NCI-H2196 treated with DMSO at 0.1 percent for 48 hours (cell line): Measurements from ENCODE around the gene PALD1.

Experiments
- DNase-seq: peaks from one replicate; lab custom pipeline; 2025; ENCODE audit not compliant: unreplicated experiment; lab: John Stamatoyannopoulos, UW

The PALD1 gene

DNA sequence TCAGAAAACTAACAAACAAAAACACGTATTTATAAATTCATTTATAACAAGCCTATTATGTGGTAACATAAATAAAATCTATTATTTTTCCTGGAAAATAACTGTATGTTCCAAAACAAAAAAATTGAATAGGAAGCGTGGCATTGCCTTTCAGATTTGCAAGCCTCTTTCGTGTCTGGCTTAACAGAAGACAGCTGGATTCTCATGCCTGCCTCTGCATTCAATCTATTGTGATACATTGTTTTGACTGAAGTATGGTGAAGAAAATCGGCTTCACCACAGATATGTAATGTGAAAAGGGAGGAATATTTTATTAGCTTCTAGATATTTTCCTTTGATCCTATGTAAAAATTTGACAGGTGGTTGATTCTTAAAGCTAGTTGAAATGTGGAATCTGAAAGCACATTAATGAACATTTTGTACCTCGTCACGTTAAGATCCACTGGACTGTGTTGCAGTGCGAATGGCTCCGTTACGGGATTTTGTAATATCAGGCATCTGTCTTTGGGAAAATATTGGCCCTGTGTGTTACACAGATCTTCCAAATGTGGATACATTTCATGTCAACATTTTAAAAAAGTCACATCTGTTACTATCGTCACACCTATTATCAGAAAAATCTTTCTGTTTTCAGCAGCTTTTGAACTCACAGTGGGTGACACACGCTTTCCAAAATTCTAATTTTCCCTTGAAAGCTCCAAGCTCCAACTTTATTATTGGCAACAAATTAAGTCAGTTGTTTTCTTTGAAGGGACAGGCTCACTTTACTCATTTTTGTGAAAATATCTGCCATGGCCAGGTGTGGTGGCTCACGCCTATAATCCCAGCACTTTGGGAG is 26.2 kb downstream of the PALD1 start:
- DNase-seq = no peak

DNA sequence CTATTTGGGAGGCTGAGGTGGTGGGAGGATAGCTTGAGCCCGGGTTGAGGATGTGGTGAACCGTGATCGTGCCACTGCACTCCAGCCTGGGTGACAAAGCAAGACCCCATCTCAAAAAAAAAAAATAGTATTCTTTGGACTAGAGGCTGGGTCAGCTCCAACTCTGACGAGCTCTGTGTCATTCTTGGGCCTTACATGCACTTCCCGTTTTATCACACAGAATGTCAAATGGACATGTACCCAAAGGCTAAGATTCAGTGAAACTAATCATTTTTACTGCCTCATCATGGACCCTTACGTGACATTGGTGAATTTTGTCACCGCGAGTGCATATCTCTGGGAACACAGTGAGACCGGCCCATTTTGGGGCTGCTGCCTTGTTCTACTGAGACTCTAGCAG is 27.3 kb downstream of the PALD1 start:
- DNase-seq = no peak

DNA sequence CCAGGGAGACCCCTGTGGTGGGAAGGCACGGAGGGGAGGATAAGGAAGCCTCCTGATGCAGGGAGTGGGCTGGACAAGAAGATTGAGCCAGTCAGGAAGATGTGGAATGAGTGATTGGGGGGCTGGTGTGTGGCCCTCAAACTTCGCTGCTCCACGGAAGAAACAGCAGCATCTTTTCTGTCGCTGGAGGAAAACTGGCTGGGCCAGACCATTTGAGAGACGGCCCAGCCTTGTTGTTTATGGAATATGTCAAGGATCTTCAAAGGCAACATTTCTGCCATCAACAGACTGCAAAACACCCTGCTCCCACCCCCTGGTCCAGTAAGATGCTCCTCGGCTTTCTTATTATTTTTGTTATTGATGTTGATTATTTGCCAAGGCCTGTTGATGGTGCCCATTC is 29.4 kb downstream of the PALD1 start:
- DNase-seq = no peak

DNA sequence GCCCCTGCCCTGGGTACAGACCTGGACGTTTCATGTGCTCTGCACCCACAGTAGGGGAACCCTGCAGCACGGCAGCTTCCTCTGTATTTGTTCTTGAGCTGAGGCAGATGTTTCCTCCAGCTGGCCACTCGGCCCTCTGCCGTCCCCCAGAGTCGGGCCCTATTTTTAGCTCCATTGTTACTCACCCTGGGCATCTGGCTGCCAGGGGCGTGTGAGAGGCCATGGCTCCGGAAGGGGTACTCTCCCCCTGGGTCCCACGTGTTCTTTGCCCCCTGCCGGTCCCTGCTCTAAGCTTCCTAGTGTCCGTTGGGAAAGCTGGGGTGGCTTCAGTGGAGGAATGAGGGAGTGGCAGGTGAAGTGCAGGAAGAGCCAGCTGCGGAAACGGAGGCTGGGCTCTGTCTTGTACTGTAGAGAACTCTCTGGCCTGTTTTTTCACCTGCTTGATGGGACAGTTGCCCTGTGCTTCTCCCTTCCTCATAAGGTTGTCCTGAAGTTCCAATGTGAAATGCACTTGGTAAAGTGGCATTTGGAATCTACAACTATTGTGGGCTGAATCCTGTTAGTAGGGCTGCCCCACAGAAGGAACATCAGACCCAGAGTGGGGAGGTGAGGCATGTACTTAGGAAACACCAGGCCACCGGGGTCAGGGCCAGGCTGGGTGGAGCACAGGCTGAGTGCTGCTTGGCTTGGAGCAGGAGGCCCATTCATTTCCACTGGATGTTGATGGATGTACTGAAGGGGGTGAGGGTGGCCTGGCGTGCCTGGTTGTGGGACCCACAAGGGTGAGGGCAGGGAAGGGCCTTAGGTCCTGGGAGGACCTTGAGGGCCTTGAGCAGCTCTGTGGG is 30.6 kb downstream of the PALD1 start:
- DNase-seq = no peak

DNA sequence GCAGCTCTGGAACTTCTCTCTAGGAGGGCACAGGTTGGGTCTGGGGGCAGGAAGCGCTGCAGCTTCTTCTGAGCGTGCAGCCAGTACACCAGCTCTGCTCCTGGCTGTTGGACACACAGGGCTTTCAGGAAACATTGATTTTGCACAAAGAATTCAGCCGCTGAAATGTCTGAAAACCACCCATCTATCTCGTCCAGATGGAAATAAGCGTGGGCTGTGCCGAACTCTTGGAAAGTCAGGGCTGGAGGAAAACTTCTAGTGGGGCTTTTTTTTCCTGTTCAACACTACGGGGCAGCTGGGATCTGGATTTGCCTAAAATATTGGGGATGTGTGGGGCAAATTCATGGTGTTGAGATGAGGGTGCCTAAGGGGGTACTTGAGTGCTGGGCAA is 31.2 kb downstream of the PALD1 start:
- no peak for DNase-seq

DNA sequence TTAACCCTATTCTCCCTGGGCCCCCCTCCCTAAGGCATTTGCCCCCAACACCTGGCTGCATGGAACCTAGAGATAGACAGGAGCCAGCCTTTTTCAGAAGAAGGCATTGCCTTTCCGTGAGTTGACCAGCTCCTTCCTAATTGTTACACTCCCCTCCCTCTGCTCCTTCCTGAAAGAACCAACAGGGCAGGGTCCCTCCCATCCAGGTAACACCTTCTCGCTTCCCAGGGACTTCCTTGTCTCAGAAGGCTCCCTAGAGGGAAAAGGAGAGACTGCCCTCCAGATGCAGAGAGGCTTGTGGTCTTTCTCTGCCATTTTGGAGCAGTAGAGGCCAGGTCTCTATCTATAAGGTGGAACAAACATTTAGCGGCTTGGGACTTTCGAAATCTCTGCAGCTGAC is 31.9 kb downstream of the PALD1 start:
- DNase-seq = no peak

DNA sequence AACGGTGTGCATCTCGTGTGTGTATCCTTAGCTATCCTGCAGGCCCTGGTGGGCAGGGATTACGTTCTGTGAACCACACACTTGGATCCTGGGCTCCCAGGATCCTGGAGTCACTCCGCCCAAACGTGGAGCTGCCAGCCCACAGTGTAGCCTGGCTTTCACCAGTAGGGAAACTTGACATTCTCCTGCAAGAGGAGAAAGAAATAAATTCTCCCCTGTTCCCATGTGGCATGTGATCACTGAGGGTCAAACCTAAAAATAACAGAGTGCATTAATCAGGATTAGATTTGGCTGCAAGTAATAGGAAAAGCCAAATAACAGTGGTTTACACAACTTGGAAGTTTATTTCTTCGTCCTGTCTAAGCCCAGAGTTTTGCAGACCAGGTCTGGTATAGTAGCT is 32.3 kb downstream of the PALD1 start:
- DNase-seq = no peak

DNA sequence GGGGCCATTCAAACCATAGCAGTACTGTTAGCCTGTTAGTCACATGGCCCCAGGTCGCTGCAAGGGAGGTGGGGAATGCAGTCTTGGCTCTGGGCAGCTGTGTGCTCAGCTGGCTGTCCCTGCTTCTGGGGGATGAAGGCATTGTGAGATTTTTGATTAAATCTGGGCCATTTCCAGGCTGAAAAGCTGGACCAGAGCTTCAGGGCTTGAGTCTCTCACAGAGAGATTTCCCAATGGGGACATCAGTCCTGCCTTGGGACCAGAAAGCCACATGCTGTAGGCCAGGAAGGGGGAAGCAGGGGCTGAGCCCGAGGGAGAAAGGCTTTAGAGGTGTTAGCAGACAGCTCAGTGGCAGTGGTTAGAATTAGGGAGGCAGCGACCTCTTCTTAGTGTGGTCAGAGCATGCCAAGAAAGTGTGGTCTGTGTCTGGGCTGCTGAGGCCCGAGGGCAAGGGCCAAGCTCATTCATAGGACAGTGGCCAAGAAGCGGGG is 33.6 kb downstream of the PALD1 start:
- no peak for DNase-seq

DNA sequence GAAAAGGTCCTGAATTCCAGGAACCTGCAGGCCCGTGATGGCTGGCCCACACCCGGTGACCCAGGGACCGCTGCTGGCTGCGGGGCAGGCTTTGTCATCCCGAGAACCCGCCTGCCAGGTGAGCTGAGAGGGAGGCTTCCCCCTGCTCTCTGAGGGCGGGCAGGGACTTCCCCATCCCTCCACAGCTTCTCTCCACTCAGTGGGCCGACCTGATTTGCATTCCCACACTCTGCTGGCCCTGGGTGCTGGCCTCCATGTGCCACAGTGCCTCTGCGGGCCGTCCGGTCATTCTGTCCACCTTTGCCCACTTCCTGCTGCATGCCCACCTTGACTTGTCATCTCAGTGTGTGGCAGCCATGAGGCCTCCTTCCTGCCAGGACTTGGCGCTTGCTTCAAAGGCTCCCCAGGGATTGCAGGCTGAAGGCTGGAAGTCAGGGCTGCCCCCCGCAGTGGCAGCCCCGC is 35.3 kb downstream of the PALD1 start:
- DNase-seq = no peak

DNA sequence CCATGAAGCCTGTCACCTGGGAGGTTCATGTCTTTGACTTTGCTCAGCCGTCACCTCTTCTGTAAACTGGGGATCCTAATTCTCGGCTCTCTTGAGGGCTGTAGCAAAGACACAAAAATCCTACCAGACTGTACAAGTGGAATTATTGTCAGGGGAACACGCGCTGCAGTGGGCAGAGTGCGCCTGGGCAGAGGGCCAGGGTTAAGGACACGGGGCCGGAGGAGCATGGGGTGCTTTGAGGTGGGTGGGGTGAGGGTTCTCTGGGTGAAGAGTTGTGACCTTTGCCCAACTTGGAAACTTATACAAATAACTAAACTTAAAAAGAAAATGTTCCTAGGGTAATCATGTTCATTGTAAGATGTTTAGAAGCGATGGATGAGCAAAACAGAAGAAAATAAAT is 36.0 kb downstream of the PALD1 start:
- no peak for DNase-seq

DNA sequence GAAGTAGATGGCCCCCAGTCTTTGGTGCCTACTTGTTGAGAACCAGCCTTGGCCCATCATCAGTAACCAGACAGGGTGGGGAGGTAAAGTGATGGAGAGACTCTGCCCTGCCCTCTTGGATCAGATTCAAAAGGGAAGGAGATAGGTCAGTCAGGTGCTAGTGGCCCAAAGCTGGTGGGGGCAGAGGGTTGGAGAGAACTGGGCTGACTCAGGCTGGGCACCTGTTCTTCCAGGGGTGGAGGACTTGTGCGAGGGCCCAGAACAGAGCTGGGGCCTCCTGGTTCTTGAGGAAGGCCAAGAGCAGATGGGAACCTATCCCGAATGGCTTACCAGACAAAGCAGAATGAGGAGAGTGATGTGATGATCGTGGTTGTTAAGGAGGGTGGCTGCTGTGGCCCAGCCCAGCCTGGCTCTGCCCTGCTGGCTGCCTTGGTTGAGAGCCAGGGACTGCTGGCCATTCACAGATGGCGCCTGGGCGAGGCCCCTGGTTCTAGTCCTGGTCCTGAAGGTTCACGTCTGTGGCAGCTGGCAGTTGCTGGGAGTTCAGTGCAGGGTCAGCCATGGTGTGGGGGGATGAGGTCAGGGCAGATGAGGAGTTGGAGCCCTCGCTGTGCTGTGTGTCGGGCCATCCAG is 36.6 kb downstream of the PALD1 start:
- DNase-seq = no peak

DNA sequence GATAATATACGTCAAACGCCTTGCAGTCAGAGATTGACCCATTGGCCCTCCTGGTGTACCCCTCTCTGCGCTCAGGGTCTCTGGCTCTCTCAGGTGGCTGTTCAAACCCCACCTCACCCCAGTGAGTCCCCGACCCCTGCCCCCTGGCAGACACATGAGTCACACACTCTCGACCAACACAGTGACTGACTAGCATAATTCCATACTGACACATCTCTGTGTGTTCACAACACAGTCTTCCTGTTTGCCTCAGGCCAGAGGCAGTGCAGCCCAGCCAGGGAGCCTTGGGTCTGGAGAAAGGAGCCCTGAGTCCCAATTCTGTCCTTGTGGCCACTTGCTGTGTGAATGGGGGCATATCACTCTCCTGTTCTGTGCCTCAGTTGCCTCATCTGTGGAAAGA is 40.1 kb downstream of the PALD1 start:
- no peak for DNase-seq

DNA sequence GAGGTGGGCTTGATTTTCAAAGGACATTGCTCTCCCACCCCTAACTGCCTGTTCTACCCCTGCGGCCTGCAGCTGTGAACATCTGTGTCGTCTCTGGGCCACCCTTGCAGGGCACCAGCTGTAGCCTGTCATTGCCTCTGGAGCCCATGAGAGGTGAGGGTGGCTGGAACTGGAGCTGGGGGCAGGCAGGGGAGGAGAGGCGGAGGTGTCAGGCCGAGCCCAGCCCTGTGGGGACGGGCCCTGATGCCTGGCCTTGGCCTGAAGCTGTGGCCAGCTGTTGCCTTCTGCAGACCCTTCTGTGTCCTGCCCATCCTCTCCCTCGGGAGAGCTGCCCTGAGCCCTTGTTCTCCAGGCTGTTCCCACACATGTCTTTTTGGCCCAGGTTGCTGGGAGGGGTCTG is 44.5 kb downstream of the PALD1 start:
- no peak for DNase-seq

DNA sequence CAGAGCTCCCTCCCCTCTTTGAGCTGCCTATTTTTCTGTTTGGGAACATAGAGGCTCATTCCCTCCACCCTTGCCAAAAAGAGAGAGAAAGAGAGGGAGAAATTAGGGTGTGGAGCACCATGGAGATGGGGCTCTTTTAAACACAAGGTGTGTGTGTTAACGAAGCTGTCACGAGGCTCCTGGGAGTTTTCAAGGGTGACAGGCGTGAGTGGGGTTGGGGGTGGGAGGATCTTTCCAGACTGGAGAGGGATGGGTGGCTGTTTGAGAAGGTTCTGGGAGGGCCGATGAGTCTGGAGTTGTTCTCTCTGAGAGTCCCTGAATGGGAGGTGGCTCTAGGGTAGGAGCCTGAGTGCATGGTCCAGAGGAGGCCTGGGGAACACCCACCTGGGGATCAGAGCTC is 45.0 kb downstream of the PALD1 start:
- no peak for DNase-seq

DNA sequence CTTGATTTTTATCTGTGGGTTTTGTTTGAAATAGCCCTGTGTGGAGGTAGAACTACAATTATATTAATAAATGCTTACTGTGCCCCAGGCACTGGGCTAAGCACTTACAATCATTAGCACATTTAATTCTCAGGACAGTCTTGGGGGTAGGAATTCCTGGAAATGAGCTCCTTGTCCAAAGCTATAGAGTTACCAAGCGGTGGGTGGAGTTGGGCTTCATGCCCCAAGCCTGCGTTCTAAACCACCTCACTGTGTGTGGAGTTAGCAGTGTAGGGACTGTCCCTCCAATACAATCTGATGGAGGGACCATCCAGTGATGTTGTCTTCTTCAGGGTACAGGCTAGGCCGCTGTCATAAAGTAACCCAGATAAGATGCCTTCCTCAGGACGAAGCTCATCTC is 49.7 kb downstream of the PALD1 start:
- no peak for DNase-seq

DNA sequence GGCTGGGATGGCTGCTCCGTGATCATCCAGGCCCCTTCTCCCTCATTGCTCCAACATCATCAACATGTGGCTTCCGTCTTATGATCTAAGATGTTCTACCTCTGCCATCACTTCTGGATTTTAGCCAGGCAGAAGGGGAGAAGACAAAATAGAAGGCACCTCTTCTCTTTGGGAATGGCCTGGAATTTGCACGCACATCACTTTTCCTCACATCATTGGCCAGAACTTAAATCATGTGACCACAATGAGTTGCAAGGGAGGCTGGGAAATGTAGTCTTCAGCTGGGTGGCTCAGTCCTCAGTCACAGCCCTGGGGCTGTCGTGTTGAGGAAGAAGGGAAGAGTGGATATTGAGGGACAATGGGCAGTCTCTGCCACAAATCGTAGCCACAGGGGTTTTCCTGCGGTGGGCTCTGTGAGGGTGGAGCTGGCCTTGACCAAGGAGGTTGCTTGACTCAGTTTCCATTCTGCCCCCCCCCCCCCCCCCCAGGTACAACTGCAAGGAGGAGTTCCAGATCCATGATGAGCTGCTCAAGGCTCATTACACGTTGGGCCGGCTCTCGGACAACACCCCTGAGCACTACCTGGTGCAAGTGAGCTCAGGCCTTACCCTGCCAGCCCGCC is 50.3 kb downstream of the PALD1 start:
- no peak for DNase-seq

DNA sequence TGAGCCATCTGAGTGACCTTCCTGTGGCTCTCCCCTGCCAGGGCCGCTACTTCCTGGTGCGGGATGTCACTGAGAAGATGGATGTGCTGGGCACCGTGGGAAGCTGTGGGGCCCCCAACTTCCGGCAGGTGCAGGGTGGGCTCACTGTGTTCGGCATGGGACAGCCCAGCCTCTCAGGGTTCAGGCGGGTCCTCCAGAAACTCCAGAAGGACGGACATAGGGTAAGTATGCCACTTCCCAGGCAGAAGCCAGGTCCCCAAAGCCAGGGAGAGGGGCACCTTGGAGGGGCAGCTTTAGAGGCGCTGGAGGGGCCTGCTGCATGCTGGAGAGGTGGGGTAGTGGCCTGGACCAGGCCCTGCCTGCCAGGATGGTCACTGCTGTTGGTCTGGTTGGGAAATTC is 51.3 kb downstream of the PALD1 start:
- no peak for DNase-seq

DNA sequence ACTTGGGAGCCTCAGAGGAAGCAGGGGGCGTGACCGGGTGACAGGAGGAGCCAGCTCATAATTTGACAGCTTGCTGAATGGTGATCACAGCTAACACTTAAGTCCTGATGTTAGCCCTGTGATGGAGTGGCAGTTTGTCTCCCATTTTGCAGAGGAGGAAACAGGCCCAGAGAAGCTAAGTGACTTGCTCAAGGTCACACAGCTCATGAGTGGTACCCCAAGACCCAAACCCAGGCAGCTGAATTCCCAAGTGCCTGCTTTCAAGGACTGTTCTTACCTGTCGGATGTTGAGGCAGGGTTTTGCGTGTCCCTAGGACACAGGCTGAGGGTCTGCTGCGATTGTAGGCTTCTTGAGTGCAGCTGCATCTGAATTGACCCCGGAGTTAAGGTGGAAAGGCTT is 51.7 kb downstream of the PALD1 start:
- no peak for DNase-seq

DNA sequence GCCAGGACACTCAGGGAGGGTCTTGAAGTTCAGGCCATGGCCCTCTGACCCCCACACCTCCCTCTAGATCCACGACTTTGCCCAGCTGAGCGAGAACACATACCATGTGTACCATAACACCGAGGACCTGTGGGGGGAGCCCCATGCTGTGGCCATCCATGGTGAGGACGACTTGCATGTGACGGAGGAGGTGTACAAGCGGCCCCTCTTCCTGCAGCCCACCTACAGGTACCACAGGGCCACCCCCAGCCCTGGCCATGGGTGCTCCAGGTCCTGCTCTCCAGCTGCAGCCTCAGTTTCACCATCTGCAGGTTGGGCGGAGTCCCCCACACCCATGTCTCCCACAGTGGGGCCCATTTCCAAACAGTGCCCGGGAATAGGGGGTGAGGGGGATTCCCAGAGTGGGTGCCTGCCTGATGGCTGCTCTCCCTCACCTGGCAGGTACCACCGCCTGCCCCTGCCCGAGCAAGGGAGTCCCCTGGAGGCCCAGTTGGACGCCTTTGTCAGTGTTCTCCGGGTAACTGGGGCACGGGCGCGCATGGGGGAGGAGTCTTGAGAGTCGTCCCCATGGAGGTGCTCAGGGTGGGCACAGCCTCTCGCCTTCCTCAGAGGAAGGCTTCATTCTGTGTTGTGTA is 54.1 kb downstream of the PALD1 start:
- no peak for DNase-seq

DNA sequence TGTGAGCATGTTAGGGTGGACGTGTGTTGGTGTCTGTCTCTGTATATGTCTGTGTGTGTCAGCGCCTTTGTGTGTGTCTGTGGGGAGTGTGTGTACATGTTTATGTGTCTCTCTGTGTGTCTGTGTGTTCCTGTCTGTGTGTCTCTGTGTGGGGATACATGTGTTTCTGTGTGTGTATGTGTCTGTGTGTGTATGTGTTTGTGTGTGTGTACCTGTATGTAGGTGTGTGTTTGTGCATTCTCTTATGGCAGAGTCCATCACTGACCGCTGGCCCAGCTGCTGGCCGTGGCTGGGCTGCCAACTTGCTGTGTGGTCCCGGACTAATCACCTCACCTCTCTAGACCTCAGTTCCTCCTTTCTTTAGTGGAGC is 54.6 kb downstream of the PALD1 start:
- no peak for DNase-seq

DNA sequence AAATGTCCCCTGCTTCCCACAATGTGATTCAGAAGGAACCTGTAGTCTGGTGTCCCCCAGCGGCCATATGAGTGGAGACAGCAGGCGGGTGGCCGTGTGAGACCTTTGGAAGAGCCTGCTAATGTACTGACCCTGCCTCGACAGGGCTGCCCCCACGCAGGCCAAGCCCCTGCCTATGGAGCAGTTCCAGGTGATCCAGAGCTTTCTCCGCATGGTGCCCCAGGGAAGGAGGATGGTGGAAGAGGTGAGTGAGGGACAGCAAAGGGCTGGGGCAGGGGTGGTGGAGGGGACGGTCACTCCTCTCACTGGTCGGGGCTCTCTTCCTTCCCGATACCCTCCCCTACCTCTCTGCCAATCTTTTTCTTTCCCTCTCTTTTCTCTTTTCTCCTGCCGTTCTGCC is 55.7 kb downstream of the PALD1 start:
- no peak for DNase-seq
